IPS DF 4.7 (cell line): ENCODE measurements around the gene RETREG1.

Source experiments
- DNase-seq: peaks from one replicate; pipeline ENCODE4 v3.0.0-alpha.2; 2013; ENCODE audit warnings: low spot score; ENCODE audit errors: extremely low read depth

RETREG1 gene

GRCh38 chr5:16528382-16529110 lies 88.3 kb downstream of the RETREG1 start:
- DNase-seq: no peak

- DNase-seq: no peak
These were observed 91.1 kb downstream of the RETREG1 start for GRCh38 chr5:16525651-16526050.

- DNase-seq: no peak
These were observed 92.5 kb downstream of the RETREG1 start for GRCh38 chr5:16524286-16524685.

DNA sequence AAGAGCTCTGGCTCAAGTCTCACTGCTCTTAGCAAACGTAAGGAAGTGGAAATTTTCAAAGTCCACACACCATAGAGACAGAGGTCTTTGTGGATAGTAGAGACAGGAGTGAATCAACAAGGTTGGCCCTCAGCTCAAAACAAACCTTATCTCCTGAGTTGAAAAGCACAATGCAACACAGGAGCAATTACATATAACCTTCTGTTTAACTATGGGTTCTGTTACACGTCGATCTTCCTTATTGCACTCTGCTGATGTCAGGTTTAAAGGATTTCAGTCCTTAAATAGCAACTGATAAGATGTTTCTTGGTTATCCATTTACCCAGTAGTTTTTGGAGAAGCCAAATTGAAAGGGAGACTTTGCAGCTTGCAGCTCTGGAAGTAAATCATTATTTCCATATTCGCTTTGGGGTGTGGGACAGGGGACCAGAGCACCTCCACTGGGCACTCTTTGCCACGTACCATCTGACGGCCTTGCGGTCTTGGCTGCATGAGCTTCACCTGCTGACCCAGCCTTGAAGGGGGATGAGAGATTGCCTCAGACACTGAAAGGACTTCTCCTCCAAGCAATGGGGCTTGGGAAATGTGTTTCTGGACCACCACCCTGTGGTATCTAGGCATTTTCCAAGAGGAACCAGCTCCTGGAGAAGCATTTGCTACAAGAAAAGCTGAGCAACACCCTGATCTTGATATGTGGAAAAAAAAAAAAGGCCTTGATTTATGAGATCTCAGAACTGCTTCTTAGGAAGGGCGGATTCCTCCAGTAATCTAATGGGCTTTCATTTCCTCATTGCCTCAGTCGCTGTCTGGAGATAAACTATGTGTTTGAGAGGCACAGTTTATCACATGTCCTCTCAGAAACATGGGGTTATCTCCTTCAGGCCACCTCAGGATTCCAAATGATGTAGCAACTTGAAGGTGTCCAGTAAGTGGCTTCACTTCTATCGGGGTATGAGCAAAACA lies 95.0 kb downstream of the RETREG1 start:
- DNase-seq: no peak

DNA sequence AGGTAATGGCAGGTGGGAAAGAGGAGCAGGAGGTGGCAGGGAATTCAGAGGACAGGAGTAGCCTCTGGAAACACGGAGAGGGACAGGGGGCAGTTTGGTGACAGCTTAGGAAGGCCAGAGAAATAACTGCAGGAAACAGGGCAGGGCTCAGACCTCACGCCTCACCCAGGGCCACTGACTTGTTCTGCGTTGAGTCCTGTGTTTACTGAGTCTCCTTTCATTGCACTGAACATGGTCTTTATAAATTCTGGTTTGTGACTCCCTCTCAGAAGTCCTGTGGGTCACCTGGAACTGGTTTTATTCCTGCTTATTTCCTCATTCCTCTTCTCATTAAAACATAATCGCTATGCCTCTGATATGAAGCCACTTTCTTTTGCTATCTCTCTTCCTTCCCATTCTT lies 96.0 kb downstream of the RETREG1 start:
- no peak for DNase-seq

GRCh38 chr5:16519435-16519834 lies 97.4 kb downstream of the RETREG1 start:
- DNase-seq: no peak

GRCh38 chr5:16518606-16519005 lies 98.2 kb downstream of the RETREG1 start:
- no peak for DNase-seq

DNA sequence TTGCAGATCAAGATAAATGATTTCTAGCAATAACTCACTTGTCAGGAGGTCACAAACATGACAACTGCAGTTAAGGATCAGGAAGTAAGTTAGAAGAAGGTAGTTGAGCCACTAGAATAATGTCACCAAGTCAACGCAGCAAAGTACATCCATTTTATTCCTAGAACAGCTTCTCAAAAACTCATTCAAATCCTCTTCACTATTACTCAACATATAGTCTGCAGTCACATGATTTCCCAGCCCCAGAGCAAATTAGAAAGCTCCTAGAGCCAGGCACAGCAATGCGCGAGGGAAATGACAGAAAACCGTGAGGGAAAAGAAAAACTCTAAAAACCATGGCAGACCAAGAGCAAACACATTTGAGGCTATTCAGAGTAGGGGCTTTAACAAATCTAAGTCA lies 101.3 kb downstream of the RETREG1 start:
- DNase-seq: no peak

DNA sequence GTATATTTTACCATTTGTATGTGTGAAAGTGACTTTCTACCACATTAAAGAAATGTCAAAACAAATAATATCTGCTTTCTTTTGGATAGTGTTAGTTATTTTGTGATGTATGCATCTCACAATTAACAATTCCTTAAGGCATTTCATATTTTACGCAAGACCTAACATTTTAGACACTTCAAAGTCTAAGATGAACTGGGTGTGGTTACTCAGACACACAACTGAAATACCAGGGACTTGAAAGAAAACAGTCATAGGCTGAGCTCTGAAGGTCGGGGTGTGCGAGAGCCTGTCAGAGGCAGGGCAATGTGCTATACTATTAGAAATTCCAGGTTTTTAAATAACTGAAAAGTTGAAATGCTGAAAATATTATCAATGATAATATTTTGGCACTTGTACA lies 106.7 kb downstream of the RETREG1 start:
- no peak for DNase-seq

DNA sequence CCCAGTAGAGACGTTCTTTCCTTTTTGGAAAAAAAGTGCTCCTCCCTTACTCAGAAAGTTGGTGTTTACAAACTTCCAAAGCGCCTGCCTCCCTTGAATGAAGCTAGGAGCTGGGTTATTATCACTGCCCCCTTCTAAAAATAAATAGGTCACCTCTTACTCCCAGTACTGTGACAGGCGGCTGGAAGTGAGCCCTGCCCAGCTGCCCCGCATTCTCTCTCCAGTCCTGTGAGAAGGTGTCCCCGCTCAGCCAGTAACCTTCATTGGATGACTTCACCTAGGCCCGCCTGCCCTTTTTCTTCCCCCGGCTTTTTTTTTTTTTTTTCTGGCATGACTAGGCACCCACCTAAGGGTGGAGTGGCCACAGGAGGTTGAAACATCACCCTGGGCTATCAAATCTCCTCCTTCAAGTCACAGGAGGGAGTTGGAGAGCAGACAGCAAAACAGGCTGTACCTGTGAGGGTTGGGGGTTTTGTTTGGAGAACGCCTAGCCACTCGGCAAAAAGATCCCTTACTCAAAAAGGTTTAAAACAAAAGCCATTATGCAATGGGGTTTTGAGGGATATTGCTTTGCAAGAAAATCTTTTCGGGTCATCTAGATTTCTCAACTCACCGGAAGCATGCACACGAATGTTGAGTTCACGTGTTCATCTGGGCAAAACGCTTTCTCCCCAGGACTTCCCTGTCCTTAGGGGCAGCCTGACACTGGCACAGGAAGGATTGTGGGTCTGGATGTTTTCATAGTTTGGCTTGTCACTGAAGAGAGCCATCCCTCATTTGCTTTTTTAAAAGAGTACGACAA lies 107.9 kb downstream of the RETREG1 start:
- no peak for DNase-seq

GRCh38 chr5:16507716-16508115 lies 109.1 kb downstream of the RETREG1 start:
- no peak for DNase-seq

- no peak for DNase-seq
These were observed 110.9 kb downstream of the RETREG1 start for GRCh38 chr5:16505904-16506303.

DNA sequence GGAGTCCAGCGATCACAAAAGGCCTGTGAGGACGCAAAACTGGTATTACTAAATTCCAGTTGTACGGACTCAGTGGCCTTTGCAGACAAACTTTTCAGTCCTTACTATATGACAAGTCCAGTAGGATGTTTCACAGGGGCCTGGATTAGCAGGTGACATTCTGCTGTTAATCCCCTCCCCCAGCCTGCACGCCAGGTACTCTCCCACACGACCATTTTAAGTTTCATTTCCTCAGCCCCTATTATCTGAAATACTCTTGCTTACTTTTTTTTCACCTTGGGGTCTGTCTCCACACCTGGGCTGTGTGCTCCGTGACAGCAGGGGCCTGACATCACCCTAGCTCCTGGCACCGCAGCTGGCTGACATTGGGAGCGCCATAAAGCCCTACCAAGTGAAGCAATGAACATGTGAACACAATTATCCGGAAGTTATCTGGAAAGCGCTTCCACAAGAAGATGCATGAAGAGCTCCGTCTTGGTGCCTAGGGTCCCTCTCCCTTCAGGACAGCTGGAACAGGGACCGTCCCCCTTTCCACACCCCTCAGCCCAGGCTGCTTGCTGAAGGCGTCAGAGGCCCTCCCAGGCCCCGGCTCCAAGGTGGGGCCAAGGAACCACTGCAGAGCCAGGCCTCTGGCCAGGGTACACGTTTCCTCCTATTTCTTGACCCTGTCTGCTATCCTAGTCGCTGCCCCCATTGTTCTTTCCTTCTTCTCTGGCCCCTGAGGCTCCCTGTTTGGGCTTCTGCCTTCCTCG lies 111.5 kb downstream of the RETREG1 start:
- no peak for DNase-seq

DNA sequence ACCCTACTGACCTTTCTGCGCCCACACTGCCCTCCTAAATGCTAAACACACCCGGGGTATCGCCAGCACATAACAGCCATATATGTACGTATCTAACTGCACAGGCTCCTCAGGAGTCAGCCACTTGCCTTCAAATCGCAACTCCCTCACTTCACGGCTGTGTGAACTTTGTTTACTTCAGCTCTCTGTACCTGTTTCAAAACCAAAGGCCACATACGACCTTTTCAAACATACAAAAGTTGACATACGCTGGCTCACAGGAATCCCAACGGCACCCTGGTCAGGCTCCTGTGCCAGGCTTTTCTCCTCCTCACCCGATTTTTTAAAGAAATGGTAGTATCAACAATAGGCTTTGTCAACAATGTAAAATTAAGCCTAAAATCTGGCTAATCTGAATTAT lies 112.2 kb downstream of the RETREG1 start:
- DNase-seq: no peak

DNA sequence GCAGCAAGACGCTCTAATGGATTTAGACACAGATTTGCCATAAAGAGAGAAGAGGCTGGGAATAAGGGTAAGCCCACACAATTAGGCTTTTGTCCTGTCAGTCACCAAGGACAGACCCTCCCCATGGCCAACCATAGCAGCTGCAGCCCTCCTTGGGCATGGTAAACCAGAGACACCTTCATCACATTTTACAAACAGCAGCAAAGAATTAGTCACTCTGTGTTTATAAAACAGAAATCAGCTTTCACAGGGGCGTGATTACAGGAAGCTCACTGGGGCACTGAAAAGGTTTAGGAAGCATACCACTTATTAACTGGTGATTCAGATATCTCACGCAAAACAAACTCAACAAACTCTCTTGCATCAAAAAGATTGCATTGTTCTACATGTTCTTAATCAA lies 113.9 kb downstream of the RETREG1 start:
- no peak for DNase-seq

DNA sequence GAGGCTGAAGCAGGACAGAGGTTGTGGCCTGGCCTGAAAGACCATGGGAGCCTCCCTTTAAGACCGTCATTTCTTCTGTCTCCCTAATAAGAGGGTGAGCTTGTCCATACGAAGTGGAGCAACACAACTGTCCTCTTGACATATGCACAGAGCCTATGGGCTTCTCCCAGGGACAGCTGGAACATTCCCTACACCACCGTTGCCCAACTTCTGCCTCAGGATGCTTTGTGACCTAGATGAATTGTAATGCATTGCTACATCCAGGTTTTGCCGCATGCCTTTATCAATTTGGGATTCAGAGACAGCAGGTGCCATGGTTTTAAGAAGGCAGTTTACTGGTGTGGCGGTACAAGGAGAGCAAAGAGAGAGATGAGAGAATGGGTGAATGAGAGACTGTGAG lies 116.8 kb downstream of the RETREG1 start:
- DNase-seq: no peak

GRCh38 chr5:16497546-16497945 lies 119.3 kb downstream of the RETREG1 start:
- DNase-seq: no peak

GRCh38 chr5:16493261-16493660 lies 123.5 kb downstream of the RETREG1 start:
- no peak for DNase-seq

GRCh38 chr5:16492398-16493140 lies 124.2 kb downstream of the RETREG1 start:
- no peak for DNase-seq

DNA sequence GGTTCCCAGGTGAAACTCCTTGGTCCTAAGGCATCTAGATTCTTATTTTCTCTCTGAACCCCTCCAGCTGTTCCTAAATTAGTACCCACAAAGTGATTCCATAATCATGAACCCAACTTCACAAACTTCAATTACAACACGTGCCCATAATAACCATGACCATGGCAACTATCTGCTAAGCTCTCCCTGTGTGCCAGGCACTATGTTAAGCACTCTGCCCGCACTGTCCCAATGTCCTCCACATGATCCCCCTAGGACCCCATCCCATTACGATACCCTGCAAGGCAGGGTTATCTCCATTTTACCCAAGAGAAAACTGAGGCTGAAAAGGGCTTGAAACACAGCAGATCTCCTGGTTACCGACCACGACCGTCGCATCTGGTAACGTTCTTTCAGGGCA lies 125.9 kb downstream of the RETREG1 start:
- DNase-seq: no peak
